OCI-LY3 (cell line): Measurements from ENCODE around the gene CHRDL1.

ENCODE experiments used
- H2AFZ ChIP-seq: fragments of 200-600, 300-600 bp; shearing (Covaris generic); 2 replicates; pipeline ENCODE4 v1.6.0; 2014; ENCODE audit warnings: antibody characterized with exemption, low read depth, low read length
- H3K27ac ChIP-seq: fragments of 200-600, 300-600 bp; sonication (generic); 2 replicates; pipeline ENCODE4 v1.5.1; 2014; ENCODE audit warnings: mild to moderate bottlenecking, low read length, moderate library complexity, mixed read lengths
- H3K27me3 ChIP-seq: fragments of 200-600, 300-600 bp; sonication (generic); 2 replicates; pipeline ENCODE4 v1.6.1; 2014; ENCODE audit warnings: low read depth, low read length, mixed read lengths
- H3K36me3 ChIP-seq: fragments of 200-600, 300-600 bp; sonication (generic); replicated peaks from 2 replicates; pipeline ENCODE3; 2014; ENCODE audit warnings: low read depth, low read length, mixed read lengths
- H3K4me1 ChIP-seq: fragments of 300-600, 200-600 bp; sonication (generic); 2 replicates; pipeline ENCODE4 v1.6.1; 2014; ENCODE audit warnings: low read length, mixed read lengths
- H3K4me2 ChIP-seq: fragments of 200-600, 300-600 bp; sonication (generic); 2 replicates; pipeline ENCODE4 v1.6.1; 2014; ENCODE audit warnings: low read length, mixed read lengths
- H3K4me3 ChIP-seq: fragments of 300-600, 200-600 bp; sonication (generic); 2 replicates; pipeline ENCODE4 v1.5.1; 2014; ENCODE audit warnings: antibody characterized with exemption, mild to moderate bottlenecking, low read length, moderate library complexity
- H3K79me2 ChIP-seq: fragments of 300-600, 200-600 bp; shearing (Covaris generic); 2 replicates; pipeline ENCODE4 v1.6.1; 2014; ENCODE audit warnings: mild to moderate bottlenecking, low read length, mixed read lengths
- H3K9ac ChIP-seq: fragments of 300-600, 200-600 bp; shearing (Covaris generic); 2 replicates; pipeline ENCODE4 v1.6.0; 2014; ENCODE audit warnings: mild to moderate bottlenecking, low read length, moderate library complexity
- H3K9me3 ChIP-seq: fragments of 200-600, 300-600 bp; shearing (Covaris generic); 2 replicates; pipeline ENCODE4 v1.6.1; 2014; ENCODE audit warnings: low read length, mixed read lengths; ENCODE audit not compliant: insufficient read depth
- H4K20me1 ChIP-seq: fragments of 200-600, 300-600 bp; sonication (generic); 2 replicates; pipeline ENCODE4 v1.6.1; 2016; ENCODE audit warnings: low read length, mixed read lengths; ENCODE audit not compliant: insufficient read depth
- EZH2phosphoT487 ChIP-seq: fragments of 200-600 bp; shearing (Covaris generic); IDR thresholded peaks from 2 replicates; pipeline ENCODE4 v1.6.1; 2018; ENCODE audit warnings: antibody characterized with exemption, mixed run types, low read depth
- TF ChIP-seq, protein P1 (sequence below): fragments of 200-600, 300-600 bp; sonication (generic); IDR thresholded peaks from 2 replicates; pipeline ENCODE4 v1.5.1; 2014; ENCODE audit warnings: antibody characterized with exemption, low read length, low read depth

Gene CHRDL1

DNA sequence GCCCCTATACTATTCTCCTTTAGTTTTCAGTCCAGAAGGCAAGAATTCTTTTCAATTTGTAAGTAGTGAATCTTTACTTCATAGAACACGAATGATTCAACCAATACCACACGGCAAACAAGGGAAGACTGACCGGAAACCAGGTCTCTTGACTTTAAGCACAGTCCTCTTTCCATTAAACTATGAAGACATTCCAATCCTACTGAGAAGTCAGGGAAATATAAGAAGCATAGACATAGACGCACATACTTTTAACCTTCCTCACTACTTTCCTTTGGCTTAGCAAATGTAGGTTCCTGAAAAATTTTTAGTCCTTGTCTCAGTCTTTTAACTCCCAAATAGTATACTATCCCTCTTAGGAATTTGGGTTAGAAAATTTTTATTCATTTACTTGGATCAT is 9.1 kb downstream of the CHRDL1 start:
- Histone ChIP-seq H3K4me3 (no peak overlapping the region), H3K79me2 (no peaks in the 10 kb centered on the region), H3K4me2 (no peak overlapping the region), H3K9me3 (no peaks in the 10 kb centered on the region), H3K27me3 (no peaks in the 10 kb centered on the region), H4K20me1 (no peaks in the 10 kb centered on the region), H2AFZ (no peak overlapping the region), H3K27ac (no peak overlapping the region), H3K36me3 (no peaks in the 10 kb centered on the region), H3K4me1 (no peaks in the 10 kb centered on the region), H3K9ac (no peak overlapping the region)
- TF ChIP-seq EZH2phosphoT487: no peak
- TF ChIP-seq, protein P1, sequence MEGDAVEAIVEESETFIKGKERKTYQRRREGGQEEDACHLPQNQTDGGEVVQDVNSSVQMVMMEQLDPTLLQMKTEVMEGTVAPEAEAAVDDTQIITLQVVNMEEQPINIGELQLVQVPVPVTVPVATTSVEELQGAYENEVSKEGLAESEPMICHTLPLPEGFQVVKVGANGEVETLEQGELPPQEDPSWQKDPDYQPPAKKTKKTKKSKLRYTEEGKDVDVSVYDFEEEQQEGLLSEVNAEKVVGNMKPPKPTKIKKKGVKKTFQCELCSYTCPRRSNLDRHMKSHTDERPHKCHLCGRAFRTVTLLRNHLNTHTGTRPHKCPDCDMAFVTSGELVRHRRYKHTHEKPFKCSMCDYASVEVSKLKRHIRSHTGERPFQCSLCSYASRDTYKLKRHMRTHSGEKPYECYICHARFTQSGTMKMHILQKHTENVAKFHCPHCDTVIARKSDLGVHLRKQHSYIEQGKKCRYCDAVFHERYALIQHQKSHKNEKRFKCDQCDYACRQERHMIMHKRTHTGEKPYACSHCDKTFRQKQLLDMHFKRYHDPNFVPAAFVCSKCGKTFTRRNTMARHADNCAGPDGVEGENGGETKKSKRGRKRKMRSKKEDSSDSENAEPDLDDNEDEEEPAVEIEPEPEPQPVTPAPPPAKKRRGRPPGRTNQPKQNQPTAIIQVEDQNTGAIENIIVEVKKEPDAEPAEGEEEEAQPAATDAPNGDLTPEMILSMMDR: no peak

GRCh38 chrX:110759785-110760184 is 35.8 kb downstream of the CHRDL1 start:
- H3K9ac ChIP-seq: no peak overlapping the region
- H4K20me1 ChIP-seq: no peaks in the 10 kb centered on the region
- no peaks in the 10 kb centered on the region for H3K27me3 ChIP-seq
- no peaks in the 10 kb centered on the region for H3K79me2 ChIP-seq
- no peaks in the 10 kb centered on the region for H3K9me3 ChIP-seq
- H3K36me3 ChIP-seq: no peaks in the 10 kb centered on the region
- H3K4me2 ChIP-seq: no peak overlapping the region
- no peak overlapping the region for H3K4me3 ChIP-seq
- no peak overlapping the region for H2AFZ ChIP-seq
- no peak overlapping the region for H3K27ac ChIP-seq
- TF ChIP-seq, protein P1: no peak
- no peak for TF ChIP-seq EZH2phosphoT487
- no peaks in the 10 kb centered on the region for H3K4me1 ChIP-seq

- H3K79me2 ChIP-seq: no peaks in the 10 kb centered on the region
- no peak overlapping the region for H3K4me2 ChIP-seq
- no peaks in the 10 kb centered on the region for H3K36me3 ChIP-seq
- TF ChIP-seq EZH2phosphoT487: no peak
- TF ChIP-seq, protein P1: no peak
- H2AFZ ChIP-seq: no peak overlapping the region
- no peak overlapping the region for H3K27ac ChIP-seq
- H3K9me3 ChIP-seq: no peaks in the 10 kb centered on the region
- H3K4me1 ChIP-seq: no peaks in the 10 kb centered on the region
- H4K20me1 ChIP-seq: no peaks in the 10 kb centered on the region
- H3K9ac ChIP-seq: no peak overlapping the region
- no peaks in the 10 kb centered on the region for H3K27me3 ChIP-seq
- H3K4me3 ChIP-seq: no peak overlapping the region
Measured at GRCh38 chrX:110758781-110759422, 36.7 kb downstream of the CHRDL1 start.

DNA sequence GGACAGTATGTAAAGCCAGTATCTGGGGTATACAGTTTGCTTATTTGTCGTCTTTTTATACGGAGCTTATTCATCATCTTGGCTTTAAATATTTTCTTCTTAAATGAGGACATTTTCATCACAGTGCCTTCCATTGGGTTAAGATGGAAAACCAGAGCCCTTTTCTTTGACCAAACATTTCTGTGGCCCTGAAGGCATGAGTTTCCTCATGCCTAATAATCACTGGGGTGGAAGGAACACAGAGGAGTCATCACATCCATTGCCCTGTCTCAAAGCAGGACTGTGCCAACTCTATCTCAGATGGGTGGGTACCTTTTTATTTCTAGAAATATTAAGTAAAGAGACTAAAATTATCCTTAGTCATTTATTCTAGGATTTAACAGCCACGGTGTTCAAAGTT is 40.0 kb downstream of the CHRDL1 start:
- no peak overlapping the region for H3K4me2 ChIP-seq
- H3K79me2 ChIP-seq: no peaks in the 10 kb centered on the region
- no peaks in the 10 kb centered on the region for H3K9me3 ChIP-seq
- no peak overlapping the region for H3K27ac ChIP-seq
- H3K36me3 ChIP-seq: no peaks in the 10 kb centered on the region
- no peak overlapping the region for H2AFZ ChIP-seq
- no peaks in the 10 kb centered on the region for H4K20me1 ChIP-seq
- no peaks in the 10 kb centered on the region for H3K27me3 ChIP-seq
- TF ChIP-seq EZH2phosphoT487: no peak
- TF ChIP-seq, protein P1: no peak
- H3K4me1 ChIP-seq: no peaks in the 10 kb centered on the region
- H3K4me3 ChIP-seq: no peak overlapping the region
- no peak overlapping the region for H3K9ac ChIP-seq
